Panc1 (cell line): ENCODE data around the gene AMDHD2.
"Not testable (repeated sequence)": the region's sequence is repeated elsewhere in the genome, so short reads cannot be mapped to it uniquely, and the experiment has no call there.

Source experiments
- CTCF ChIP-seq: fragments of 450-650 bp; IDR thresholded peaks from 2 replicates; pipeline ENCODE4 v1.5.1; 2017; ENCODE audit warnings: mild to moderate bottlenecking
- POLR2AphosphoS5 ChIP-seq: IDR thresholded peaks from 2 replicates; pipeline ENCODE4 v1.6.1; 2012; ENCODE audit warnings: mild to moderate bottlenecking, low read depth, low read length, moderate library complexity
- REST ChIP-seq, 2 experiments: IDR thresholded peaks; 2 replicates each; pipeline ENCODE4 v1.6.1; 2011 to 2012; ENCODE audit warnings: low read depth in 2 of 2, control low read depth in 1 of 2, low read length in 1 of 2, mild to moderate bottlenecking in 1 of 2, moderate library complexity in 1 of 2; ENCODE audit not compliant: insufficient read depth in 1 of 2
- TCF7L2 ChIP-seq: IDR thresholded peaks from 2 replicates; pipeline ENCODE4 v1.6.1; 2011; ENCODE audit warnings: mild to moderate bottlenecking, low read depth, low read length, inconsistent platforms

DNA sequence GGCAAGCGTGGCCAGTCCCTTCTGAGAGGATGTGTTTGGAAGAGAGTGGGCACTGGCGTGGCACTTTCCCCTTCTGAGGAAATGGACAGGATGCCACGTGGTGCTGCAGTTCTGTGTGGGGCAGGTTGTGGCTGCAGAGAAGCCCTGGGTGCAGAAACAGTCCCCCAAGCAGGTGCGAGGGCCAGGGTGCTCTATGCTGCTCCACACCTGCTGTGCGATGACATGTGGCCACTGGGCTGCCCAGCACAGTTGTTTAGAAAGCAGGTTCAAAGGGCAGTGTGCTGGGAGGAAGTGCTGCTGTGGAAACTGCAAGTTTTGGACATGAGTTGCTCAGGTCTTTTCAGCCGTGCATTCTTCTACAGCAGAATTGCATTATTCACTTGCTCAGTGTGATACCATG is 21.2 kb downstream of the AMDHD2 start:
- TF ChIP-seq CTCF; REST (IDR thresholded peaks at IDR 0.05; ENCODE audit: insufficient read depth in 1 of 2, low read depth in 2 of 2, low read length in 1 of 2); TCF7L2; POLR2AphosphoS5: not testable (repeated sequence)
